GM12878 (cell line): ENCODE results near the gene FBXW8. TPM values are rescaled to one million over a fixed set of nuclear protein-coding genes. Genes with fewer than 3 reads are reported as not detected.

ENCODE experiments used
- ATAC-seq: fragments of 200-7000 bp; cut with Tn5 transposase; 3 replicates; pipeline ENCODE4 v1.9.1; 2020; ENCODE audit warnings: mild to moderate bottlenecking, moderate library complexity
- BruUV-seq: library from RNA; stranded (reverse); fragments of 400-500 nt; replicated peaks from 2 replicates; lab custom pipeline; 2021; lab: Mats Ljungman, UMichigan
- CTCF ChIA-PET: fragments of 300-600 bp; sonication (Branson Sonifier 250); formaldehyde crosslinking; extraction: SDS; loops from one replicate; lab custom pipeline; 2021; ENCODE audit warnings: inconsistent platforms; lab: Yijun Ruan, JAX
- POLR2A ChIA-PET: fragments of 350-600 bp; formaldehyde crosslinking; extraction: SDS; loops from one replicate; lab custom pipeline; 2021; ENCODE audit warnings: inconsistent platforms; lab: Charles Lee
- RAD21 ChIA-PET: fragments of 300-600 bp; sonication (Branson Sonifier 250); formaldehyde crosslinking; loops from one replicate; lab custom pipeline; 2023; ENCODE audit warnings: antibody characterized with exemption; ENCODE audit not compliant: unreplicated experiment; lab: Charles Lee
- SMC1A ChIA-PET: fragments of 300-600 bp; sonication (Branson Sonifier 250); formaldehyde crosslinking; loops from one replicate; lab custom pipeline; 2023; ENCODE audit not compliant: unreplicated experiment, uncharacterized antibody; lab: Charles Lee
- DNase-seq: peaks from one replicate; pipeline ENCODE4 v3.0.0-alpha.2; 2011; ENCODE audit warnings: low read depth, low spot score
- FAIRE-seq: peaks from 3 replicates; lab custom pipeline; 2011; peaks lifted over from hg19 to GRCh38; lab: Jason Lieb, UNC
- H2AFZ ChIP-seq: 2 replicates; pipeline ENCODE4 v1.6.0; 2011; ENCODE audit warnings: low read depth, low read length, control low read depth; ENCODE audit not compliant: control insufficient read depth
- H3K27ac ChIP-seq: 2 replicates; pipeline ENCODE4 v1.5.1; 2011; ENCODE audit warnings: control low read depth; ENCODE audit not compliant: control insufficient read depth, insufficient read depth
- H3K27me3 ChIP-seq, 2 experiments: replicated peaks in 1 of 2; 2 replicates each; pipeline versions ENCODE4 v1.6.0 to v1.6.1; 2011; ENCODE audit warnings: low read length in 1 of 2; ENCODE audit not compliant: control insufficient read depth in 2 of 2, insufficient read depth in 2 of 2
- H3K36me3 ChIP-seq, 2 experiments: 2 replicates each; pipeline ENCODE4 v1.5.1; 2011; ENCODE audit warnings: low read length in 1 of 2; ENCODE audit not compliant: control insufficient read depth in 2 of 2, insufficient read depth in 2 of 2
- H3K4me1 ChIP-seq: 2 replicates; pipeline ENCODE4 v1.6.1; 2011; ENCODE audit warnings: mild to moderate bottlenecking, low read length, moderate library complexity, mixed read lengths; ENCODE audit not compliant: control insufficient read depth, insufficient read depth
- H3K4me2 ChIP-seq: 2 replicates; pipeline ENCODE4 v1.6.0; 2011; ENCODE audit warnings: control low read depth; ENCODE audit not compliant: control insufficient read depth, insufficient read depth
- H3K4me3 ChIP-seq: fragments of 200-600 bp; sonication (generic); 2 replicates; pipeline ENCODE4 v1.5.1; 2016
- H3K79me2 ChIP-seq: 2 replicates; pipeline ENCODE4 v1.6.0; 2011; ENCODE audit warnings: low read length; ENCODE audit not compliant: control insufficient read depth, insufficient read depth
- H3K9ac ChIP-seq: 2 replicates; pipeline ENCODE4 v1.8.0; 2011; ENCODE audit warnings: low read length, control low read depth, mixed read lengths; ENCODE audit not compliant: control insufficient read depth, insufficient read depth
- H3K9me3 ChIP-seq: replicated peaks from 3 replicates; pipeline ENCODE4 v1.5.1; 2011; ENCODE audit warnings: mild to moderate bottlenecking, low read length; ENCODE audit not compliant: control insufficient read depth, insufficient read depth
- H4K20me1 ChIP-seq: 2 replicates; pipeline ENCODE4 v1.6.0; 2011; ENCODE audit not compliant: control insufficient read depth, insufficient read depth
- CREM ChIP-seq: IDR thresholded peaks from 2 replicates; pipeline ENCODE4 v1.6.1; 2014; ENCODE audit warnings: antibody characterized with exemption, low read depth
- GATAD2B ChIP-seq: fragments of 450-650 bp; conservative IDR thresholded peaks from 2 replicates; pipeline ENCODE4 v1.6.1; 2017; ENCODE audit warnings: low read depth, mild to moderate bottlenecking, moderate library complexity
- HSF1 ChIP-seq: fragments of 150-350 bp; IDR thresholded peaks from 2 replicates; pipeline ENCODE4 v1.6.1; 2014; ENCODE audit warnings: mild to moderate bottlenecking, low read depth, low read length
- RCOR1 ChIP-seq: conservative IDR thresholded peaks from 2 replicates; pipeline ENCODE4 v1.6.1; 2012; ENCODE audit warnings: low read depth, low read length, improper control_type of control experiment
- SIN3A ChIP-seq: IDR thresholded peaks from 2 replicates; pipeline ENCODE4 v1.6.1; 2012; ENCODE audit warnings: low read depth, low read length, improper control_type of control experiment
- SMAD5 ChIP-seq: IDR thresholded peaks from 2 replicates; pipeline ENCODE4 v1.6.1; 2016; ENCODE audit warnings: antibody characterized with exemption, low read depth
- YY1 ChIP-seq: IDR thresholded peaks from 2 replicates; pipeline ENCODE4 v1.6.1; 2011; ENCODE audit warnings: low read depth, mild to moderate bottlenecking, low read length
- ZBTB33 ChIP-seq: fragments of 450-650 bp; IDR thresholded peaks from 2 replicates; pipeline ENCODE4 v1.6.1; 2017; ENCODE audit warnings: mild to moderate bottlenecking
- ZNF384 ChIP-seq: IDR thresholded peaks from 2 replicates; pipeline ENCODE4 v1.6.1; 2012; ENCODE audit warnings: low read depth, mild to moderate bottlenecking, low read length, improper control_type of control experiment, borderline replicate concordance
- ZNF592 ChIP-seq: fragments of 450-650 bp; IDR thresholded peaks from 2 replicates; pipeline ENCODE4 v1.6.1; 2017; ENCODE audit warnings: mild to moderate bottlenecking, moderate library complexity
- WGBS: methylation state at CpG from one replicate; pipeline ENCODE4 v1.1.6; 2016; ENCODE audit warnings: low lambda C conversion rate; ENCODE audit not compliant: insufficient replicate concordance, insufficient coverage; ENCODE audit errors: missing lambda C conversion rate; 5-methylcytosine and 5-hydroxymethylcytosine counted together
- in situ Hi-C: fragments of 300-500 bp; cut with MboI; formaldehyde crosslinking; loops from 9 replicates; pipeline ENCODE4 v1.14.3; 2018; ENCODE audit warnings: mixed read lengths
- intact Hi-C: fragments of 100-400 bp; cut with micrococcal nuclease; formaldehyde crosslinking; loops from one replicate; pipeline ENCODE4 v1.14.2; 2022; ENCODE audit not compliant: unreplicated experiment
- polyA plus RNA-seq, 11 experiments: library from polyadenylated mRNA; depleted of rRNA in 4 of 11; unstranded in 6 of 11; stranded (reverse) in 5 of 11; fragments of >200 nt; fragmentation: Nextera tagmentation in 4 of 11; fragmentation: Illumina TruSeq in 1 of 11; extraction: Ambion mirVana in 4 of 11; extraction: Trizol in 1 of 11; gene quantifications; 1 replicate in 1 of 11; 2 replicates in 10 of 11; pipeline versions ENCODE4 v1.2.1 to v1.2.3, GENCODE V29; 2011 to 2016; ENCODE audit warnings: inconsistent platforms in 2 of 11, missing spikeins in 2 of 11, low read depth in 1 of 11
- total RNA-seq, 4 experiments: library from RNA; depleted of rRNA in 3 of 4; stranded (reverse); fragments of >200 nt in 3 of 4; fragmentation: Illumina TruSeq in 1 of 4; extraction: Trizol in 1 of 4; gene quantifications; 2 replicates each; pipeline versions ENCODE4 v1.2.1 to v1.2.3, GENCODE V29; 2013 to 2021

The FBXW8 gene
- total and polyA plus RNA-seq, 10 of the 15 experiments (the other 5 are each of a cell fraction or from before 2014, with no cell fraction given): 0.49 to 7.5 (median 4.4) TPM

- ChIA-PET CTCF (interaction anchor here (0.5 to 7.2 kb wide), 9 partner anchors 9 to 317 kb away, joined by 3 to 149 read pairs (median 4); no protein-coding TSS in a partner anchor), POLR2A (no interaction called here), SMC1A (interaction anchor here (1.4 to 2.6 kb wide), 2 partner anchors 89 to 93 kb away, joined by 4 to 15 read pairs; no protein-coding TSS in a partner anchor), RAD21 (interaction anchor here (2.6 kb wide), 1 partner anchor 93 kb away, joined by 18 read pairs; no protein-coding TSS in a partner anchor)
- Histone ChIP-seq H4K20me1 (no peaks in the 10 kb centered on the region), H3K36me3 (peaks cover 5 to 7% of the 10 kb centered on the region in 2 experiments), H3K4me2 (no peak overlapping the region), H3K9ac (no peak overlapping the region), H3K79me2 (no peaks in the 10 kb centered on the region), H2AFZ (no peak overlapping the region), H3K4me3 (no peak overlapping the region), H3K27me3 (no peaks in the 10 kb centered on the region), H3K9me3 (no peaks in the 10 kb centered on the region), H3K27ac (no peak overlapping the region), H3K4me1 (no peaks in the 10 kb centered on the region)
- no peak for DNase-seq
- WGBS: 84% methylated on average over 8 of the region's 8 CpGs
- ATAC-seq: no peak
- BruUV-seq: no TSS peak
- FAIRE-seq: no peak
- in situ Hi-C loops (loop anchor here (5.0 kb wide), 1 partner anchor 90 kb away; no protein-coding TSS in a partner anchor), intact Hi-C loops (no loop called here)
- TF ChIP-seq ZBTB33 (no peak), SMAD5 (no peak), RCOR1 (no peak), CREM (no peak), HSF1 (no peak), YY1 (no peak), ZNF592 (no peak), ZNF384 (no peak), SIN3A (no peak), GATAD2B (no peak)
These were observed 116.1 kb downstream of the FBXW8 start for GRCh38 chr12:117026921-117027250.
